DMS53 treated with DMSO at 0.1 percent for 48 hours (cell line): ENCODE results near the gene CHURC1.
"Not testable (repeated sequence)": the region's sequence is repeated elsewhere in the genome, so short reads cannot be mapped to it uniquely, and the experiment has no call there.

Experiments used
- DNase-seq: peaks from one replicate; lab custom pipeline; 2025; ENCODE audit not compliant: unreplicated experiment; lab: John Stamatoyannopoulos, UW

CHURC1 gene

DNA sequence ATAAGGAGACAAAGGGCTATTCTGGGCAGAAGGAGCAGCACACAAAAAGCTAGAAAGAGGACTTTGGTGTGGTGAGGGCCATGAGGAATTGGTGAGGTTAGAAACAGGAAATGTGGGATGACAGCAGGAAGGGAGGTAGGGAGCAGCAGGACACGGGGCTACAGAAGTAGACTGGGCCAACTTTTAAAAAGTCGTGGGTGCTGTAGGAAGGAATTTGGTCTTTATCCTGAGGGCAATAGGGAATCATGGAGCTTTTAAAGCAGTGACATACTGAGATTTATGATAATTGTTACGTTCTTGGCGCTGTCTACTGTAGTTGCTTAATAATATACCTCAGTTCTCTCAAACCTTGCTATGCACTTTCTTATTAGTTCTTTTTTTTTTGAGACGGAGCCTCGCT lies 8.2 kb upstream of the CHURC1 start:
- DNase-seq: no peak

GRCh38 chr14:64910847-64911495 lies 3.3 kb upstream of the CHURC1 start:
- peak; percentile 18 for DNase-seq

- DNase-seq: no peak
Measured at GRCh38 chr14:64912261-64912660, 2.0 kb upstream of the CHURC1 start.

DNA sequence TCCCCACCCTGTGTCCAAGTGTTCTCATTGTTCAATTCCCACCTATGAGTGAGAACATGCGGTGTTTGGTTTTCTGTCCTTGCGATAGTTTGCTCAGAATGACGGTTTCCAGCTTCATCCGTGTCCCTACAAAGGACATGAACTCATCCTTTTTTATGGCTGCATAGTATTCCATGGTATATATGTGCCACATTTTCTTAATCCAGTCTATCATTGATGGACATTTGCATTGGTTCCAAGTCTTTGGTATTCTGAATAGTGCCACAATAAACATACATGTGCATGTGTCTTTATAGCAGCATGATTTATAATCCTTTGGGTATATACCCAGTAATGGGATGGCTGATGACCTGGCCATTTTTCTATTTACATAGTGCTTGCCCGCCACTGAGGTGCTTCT lies 778 bp upstream of the CHURC1 start:
- DNase-seq: not testable (repeated sequence)

DNA sequence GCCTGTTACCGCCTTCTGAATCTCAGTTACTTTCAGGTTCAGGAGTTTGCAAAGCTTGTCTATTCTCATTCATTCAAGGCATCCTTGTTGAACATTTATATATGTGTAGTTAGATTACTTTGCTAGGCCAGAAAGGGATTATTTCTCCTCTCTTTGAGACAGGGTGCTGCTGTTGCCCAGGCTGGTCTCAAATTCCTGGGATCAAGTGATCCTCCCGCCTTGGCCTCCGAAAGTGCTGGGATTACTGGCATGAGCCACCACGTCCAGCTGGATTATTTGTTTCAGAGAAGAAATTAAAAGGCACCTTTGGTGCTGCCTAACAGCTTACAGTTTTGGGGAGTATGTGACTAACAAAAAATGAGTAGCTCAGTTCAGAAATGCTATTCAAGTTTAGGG lies 772 bp downstream of the CHURC1 start:
- DNase-seq: no peak

GRCh38 chr14:64915797-64916196 lies 1.5 kb downstream of the CHURC1 start:
- no peak for DNase-seq

DNA sequence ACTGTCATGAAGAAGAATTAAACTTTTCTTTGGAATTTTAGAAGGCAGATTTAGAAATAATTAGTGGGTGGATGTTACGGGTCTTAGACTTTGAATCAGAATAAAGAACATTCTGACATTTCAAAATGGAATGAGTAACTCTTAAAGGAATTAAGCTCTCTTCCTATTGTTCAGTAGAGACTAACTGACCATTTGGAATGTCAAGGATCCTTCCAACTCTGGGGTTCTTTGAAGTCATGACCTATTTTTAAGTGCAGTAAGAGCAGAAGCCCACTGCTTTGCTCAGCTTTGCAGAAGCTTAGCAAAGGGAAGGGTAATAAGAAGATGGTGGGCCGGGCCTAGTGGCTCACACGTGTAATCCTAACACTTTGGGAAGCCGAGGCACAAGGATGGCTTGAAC lies 4.0 kb downstream of the CHURC1 start:
- no peak for DNase-seq

- DNase-seq: no peak
Measured at GRCh38 chr14:64919215-64919614, 5.0 kb downstream of the CHURC1 start.

DNA sequence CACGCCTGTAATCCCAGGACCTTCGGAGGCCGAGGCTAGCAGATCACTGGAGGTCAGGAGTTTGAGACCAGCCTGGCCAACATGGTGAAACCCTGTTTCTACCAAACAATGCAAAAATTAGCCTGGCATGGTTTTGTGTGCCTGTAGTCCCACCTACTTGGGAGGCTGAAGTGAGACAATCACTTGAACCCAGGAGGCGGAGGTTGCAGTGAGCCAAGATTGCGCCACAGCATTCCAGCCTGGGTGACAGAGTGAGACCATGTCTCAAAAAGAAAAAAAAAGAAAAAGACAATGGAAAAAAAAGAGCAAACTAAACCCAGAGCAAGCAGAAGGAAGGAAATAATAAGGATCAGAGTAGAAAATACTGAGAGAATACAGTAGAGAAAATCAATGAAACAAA lies 5.4 kb downstream of the CHURC1 start:
- DNase-seq: no peak

- DNase-seq: no peak
Measured at GRCh38 chr14:64920465-64920864, 6.2 kb downstream of the CHURC1 start.

- DNase-seq: no peak
Measured at GRCh38 chr14:64923015-64923414, 8.8 kb downstream of the CHURC1 start.

- no peak for DNase-seq
Measured at GRCh38 chr14:64926398-64926995, 12.2 kb downstream of the CHURC1 start.

DNA sequence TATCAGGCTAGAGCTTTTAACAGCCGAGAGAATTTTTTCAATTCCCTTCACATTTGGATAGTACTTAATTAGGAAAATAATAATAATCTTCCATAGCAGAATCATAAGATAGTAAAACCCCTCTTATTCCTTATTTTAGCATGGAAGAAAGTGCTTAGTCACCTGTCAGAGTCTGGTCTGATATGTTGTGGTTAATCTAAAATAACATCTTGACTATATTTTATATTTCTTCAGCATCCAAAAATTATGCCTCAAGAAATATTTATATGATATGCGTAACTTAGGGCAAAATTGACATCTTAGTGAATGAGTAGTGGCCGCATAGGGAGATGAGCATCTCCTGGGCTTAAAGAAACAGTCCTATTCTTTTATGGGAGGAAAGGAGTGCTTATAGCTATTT lies 12.8 kb downstream of the CHURC1 start:
- DNase-seq: no peak

DNA sequence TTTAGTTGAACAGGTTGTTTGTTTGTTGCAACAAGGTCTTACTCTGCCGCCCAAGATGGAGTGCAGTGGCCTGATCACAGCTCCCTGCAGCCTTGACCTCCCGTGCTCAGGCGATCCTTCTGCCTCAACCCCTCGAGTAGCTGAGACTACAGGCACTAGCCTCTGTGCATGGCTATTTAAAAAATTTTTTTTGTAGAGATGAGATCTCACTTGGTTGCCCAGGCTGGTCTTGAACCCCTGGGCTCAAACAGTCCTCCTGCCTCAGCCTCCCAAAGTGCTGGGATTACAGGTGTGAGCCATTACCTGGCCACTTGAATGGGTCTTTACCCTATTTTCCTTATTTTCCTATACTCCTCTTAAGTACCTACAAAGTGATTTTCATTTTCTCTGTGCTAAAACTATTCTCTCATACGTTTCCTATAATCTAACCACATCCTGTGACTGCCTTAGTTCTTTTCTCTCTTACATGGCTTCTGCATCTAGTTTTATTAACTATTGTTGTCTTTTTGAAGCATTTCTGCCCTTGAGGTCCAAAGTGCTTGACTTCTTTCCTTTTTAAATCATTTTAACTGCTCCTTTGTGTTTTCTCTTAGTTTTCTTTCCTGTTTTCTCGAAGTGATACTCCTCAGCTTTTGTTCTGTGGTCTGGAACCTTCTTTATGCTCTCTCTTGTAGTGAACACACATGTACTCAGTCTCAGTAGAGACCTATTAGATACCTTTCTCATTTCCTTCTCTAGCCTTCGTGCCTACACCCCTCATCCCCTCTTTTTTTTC lies 14.2 kb downstream of the CHURC1 start:
- DNase-seq: no peak

GRCh38 chr14:64929014-64929359 lies 14.7 kb downstream of the CHURC1 start:
- no peak for DNase-seq

- DNase-seq: no peak
Measured at GRCh38 chr14:64930085-64930843, 16.0 kb downstream of the CHURC1 start.

GRCh38 chr14:64931123-64931522 lies 16.9 kb downstream of the CHURC1 start:
- no peak for DNase-seq

GRCh38 chr14:64932231-64932630 lies 18.0 kb downstream of the CHURC1 start:
- DNase-seq: no peak

DNA sequence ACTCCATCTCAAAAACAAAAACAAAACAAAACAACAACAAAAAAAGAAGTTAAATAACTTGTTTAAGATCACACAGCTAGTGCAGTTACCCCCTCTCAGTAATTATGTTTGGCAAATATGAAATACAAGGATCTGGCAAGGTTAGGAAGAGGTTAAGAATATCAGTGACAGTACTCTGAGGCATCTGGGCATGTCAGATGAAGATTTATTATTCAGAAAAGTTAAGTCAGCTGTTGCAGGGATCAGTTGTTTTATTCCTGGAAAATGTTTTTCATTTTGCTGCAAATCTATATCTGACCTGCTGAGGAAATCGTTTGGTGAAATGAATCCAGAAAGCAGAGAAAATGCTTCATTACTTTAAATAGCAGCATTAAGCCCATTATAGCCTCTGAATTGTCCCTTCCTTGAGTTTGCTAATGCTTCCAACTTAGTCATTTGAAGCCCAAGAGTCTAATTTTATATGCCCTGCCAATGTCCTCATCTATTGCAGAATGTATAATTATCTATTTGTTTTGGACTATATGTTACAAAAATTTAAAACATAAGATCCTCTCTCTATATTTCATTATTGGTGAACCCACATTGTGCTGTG lies 20.2 kb downstream of the CHURC1 start:
- no peak for DNase-seq

DNA sequence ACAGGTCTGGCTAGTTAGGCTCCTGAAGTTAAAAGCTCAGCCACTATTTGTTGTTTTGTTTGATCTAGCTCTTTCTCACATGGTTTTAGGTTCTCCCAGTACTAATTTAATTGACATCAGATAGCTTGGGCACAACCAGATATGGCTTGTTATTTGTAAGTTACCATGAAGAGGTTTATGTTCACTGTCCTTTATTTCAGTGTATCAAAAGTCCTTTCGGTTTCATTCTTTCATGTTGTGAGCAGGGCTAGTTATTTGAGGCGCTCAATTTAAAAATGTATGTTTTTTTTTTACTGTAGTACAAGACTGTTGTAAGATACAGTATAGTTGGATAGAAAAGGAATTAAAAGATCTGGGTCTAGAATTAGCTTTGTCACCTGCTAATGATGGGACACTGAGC lies 21.3 kb downstream of the CHURC1 start:
- DNase-seq: no peak

- DNase-seq: no peak
Measured at GRCh38 chr14:64937171-64937820, 23.0 kb downstream of the CHURC1 start.
